ENCODE data around the gene PLD1.

GRCh38 chr3:171778493-171778892, 31.8 kb downstream of the PLD1 start:
- no peak for TF ChIP-seq CTCF (IDR thresholded peaks at IDR 0.05)
- no peak for TF ChIP-seq POLR2A (IDR thresholded peaks at IDR 0.05)

All from tibial nerve (tissue), 3 donors.